HepG2 (cell line): Measurements from ENCODE around the gene LAMA5. TPM values are rescaled to one million over a fixed set of nuclear protein-coding genes. Genes with fewer than 3 reads are reported as not detected.

Experiments
- CERS6 ChIP-seq: sonication (generic); formaldehyde crosslinking; IDR thresholded peaks from 2 replicates; pipeline ENCODE4 v1.5.0; 2020; ENCODE audit warnings: missing genetic modification reagents
- FOSL1 ChIP-seq: sonication (generic); formaldehyde crosslinking; IDR thresholded peaks from 2 replicates; pipeline ENCODE4 v1.9.0; 2021; ENCODE audit warnings: missing genetic modification reagents, borderline replicate concordance
- GABPB1 ChIP-seq: IDR thresholded peaks from 2 replicates; pipeline ENCODE4 v1.6.1; 2016; ENCODE audit warnings: mild to moderate bottlenecking, missing genetic modification reagents, moderate library complexity, missing compliant biosample characterization
- GRHL1 ChIP-seq: sonication (generic); formaldehyde crosslinking; conservative IDR thresholded peaks from 2 replicates; pipeline ENCODE4 v1.8.0; 2022; ENCODE audit warnings: missing genetic modification reagents
- KDM3A ChIP-seq: IDR thresholded peaks from 2 replicates; pipeline ENCODE4 v1.6.1; 2018; ENCODE audit warnings: low read depth, missing compliant biosample characterization
- KLF15 ChIP-seq: sonication (generic); formaldehyde crosslinking; IDR thresholded peaks from 2 replicates; pipeline ENCODE4 v1.8.1; 2023; ENCODE audit warnings: borderline replicate concordance, mild to moderate bottlenecking, inconsistent platforms, missing genetic modification reagents, mixed read lengths
- NFE2L1 ChIP-seq: sonication (generic); formaldehyde crosslinking; IDR thresholded peaks from 2 replicates; pipeline ENCODE4 v1.4.0; 2020; ENCODE audit warnings: missing genetic modification reagents, mild to moderate bottlenecking, borderline replicate concordance
- PAWR ChIP-seq: sonication (generic); formaldehyde crosslinking; IDR thresholded peaks from 2 replicates; pipeline ENCODE4 v1.4.0; 2020; ENCODE audit warnings: missing genetic modification reagents, mild to moderate bottlenecking, borderline replicate concordance
- PITX1 ChIP-seq: sonication (generic); formaldehyde crosslinking; IDR thresholded peaks from 2 replicates; pipeline ENCODE4 v1.5.1; 2020; ENCODE audit warnings: mild to moderate bottlenecking, missing genetic modification reagents
- RARG ChIP-seq: sonication (generic); formaldehyde crosslinking; IDR thresholded peaks from 2 replicates; pipeline ENCODE4 v1.4.0; 2020; ENCODE audit warnings: low read depth, mild to moderate bottlenecking, missing genetic modification reagents
- SCMH1 ChIP-seq: sonication (generic); formaldehyde crosslinking; IDR thresholded peaks from 2 replicates; pipeline ENCODE4 v1.9.0; 2021; ENCODE audit warnings: missing genetic modification reagents, mild to moderate bottlenecking, borderline replicate concordance
- SYNCRIP ChIP-seq: fragments of 200-400 bp; formaldehyde crosslinking; IDR thresholded peaks from 2 replicates; pipeline ENCODE4 v1.6.1; 2018; ENCODE audit warnings: mild to moderate bottlenecking, low read depth, low read length; ENCODE audit not compliant: insufficient read depth
- ZBTB25 ChIP-seq: IDR thresholded peaks from 2 replicates; pipeline ENCODE4 v1.6.1; 2018; ENCODE audit warnings: missing genetic modification reagents
- ZNF232 ChIP-seq: sonication (generic); formaldehyde crosslinking; IDR thresholded peaks from 2 replicates; pipeline ENCODE4 v1.4.0; 2020; ENCODE audit warnings: missing genetic modification reagents, borderline replicate concordance
- ZNF567 ChIP-seq: sonication (generic); formaldehyde crosslinking; IDR thresholded peaks from 2 replicates; pipeline ENCODE4 v1.8.1; 2023; ENCODE audit warnings: mild to moderate bottlenecking, missing genetic modification reagents, borderline replicate concordance
- ZNF580 ChIP-seq: IDR thresholded peaks from 2 replicates; pipeline ENCODE4 v1.6.1; 2016; ENCODE audit warnings: low read depth, borderline replicate concordance
- ZNF687 ChIP-seq: sonication (generic); formaldehyde crosslinking; IDR thresholded peaks from 2 replicates; pipeline ENCODE4 v1.5.1; 2020; ENCODE audit warnings: mild to moderate bottlenecking, missing genetic modification reagents, moderate library complexity
- ZNF761 ChIP-seq: sonication (generic); formaldehyde crosslinking; conservative IDR thresholded peaks from 2 replicates; pipeline ENCODE4 v1.4.0; 2020; ENCODE audit warnings: mild to moderate bottlenecking, missing genetic modification reagents
- ZNF777 ChIP-seq: sonication (generic); formaldehyde crosslinking; IDR thresholded peaks from 2 replicates; pipeline ENCODE4 v1.4.0; 2020; ENCODE audit warnings: missing genetic modification reagents
- ZNF883 ChIP-seq: sonication (generic); formaldehyde crosslinking; IDR thresholded peaks from 2 replicates; pipeline ENCODE4 v1.5.1; 2020; ENCODE audit warnings: mild to moderate bottlenecking, missing genetic modification reagents; ENCODE audit errors: not compliant biosample characterization
- polyA plus RNA-seq, 8 experiments: library from polyadenylated mRNA; depleted of rRNA in 3 of 8; stranded (reverse) in 7 of 8; unstranded in 1 of 8; fragments of >200 nt; fragmentation: Illumina TruSeq in 4 of 8; extraction: Trizol in 4 of 8; gene quantifications; 2 replicates each; pipeline versions ENCODE4 v1.2.1 to v1.2.3, GENCODE V29; 2011 to 2016; ENCODE audit warnings: low read depth in 4 of 8, missing spikeins in 1 of 8, mixed read lengths in 1 of 8; ENCODE audit not compliant: insufficient read depth in 1 of 8
- total RNA-seq, 5 experiments: library from RNA; depleted of rRNA; stranded (reverse); fragments of >200 nt; fragmentation: Illumina TruSeq; extraction: Trizol; gene quantifications; 2 replicates each; pipeline ENCODE4 v1.2.3, GENCODE V29; 2016; ENCODE audit warnings: low read depth in 1 of 5

LAMA5 gene
- total and polyA plus RNA-seq, 2 of the 13 experiments (the other 11 are each of a cell fraction or from before 2014, with no cell fraction given) = 21.0 to 44.7 TPM

GRCh38 chr20:62367633-62368391 lies 700 bp upstream of the LAMA5 start (continued):
- TF ChIP-seq ZNF687 (CRISPR knock-in tag) (peak; percentile 99), ZNF580 (CRISPR knock-in tag) (peak; percentile 27), PAWR (CRISPR knock-in tag) (0 out of 2 replicates have a peak, but pooled peaks have one; percentile 83), CERS6 (CRISPR knock-in tag) (peak; percentile 35; the same call in 1 of the 2 replicates), KLF15 (CRISPR knock-in tag) (peak; percentile 60; the same call in 1 of the 2 replicates), GABPB1 (peak; percentile 66; the same call in 1 of the 2 replicates), KDM3A (CRISPR knock-in tag) (peak; percentile 67; the same call in 1 of the 2 replicates), ZNF883 (CRISPR knock-in tag) (peak; percentile 5), ZNF232 (peak; percentile 73), PITX1 (peak; percentile 62; the same call in 1 of the 2 replicates), ZBTB25 (peak; percentile 40), ZNF761 (CRISPR knock-in tag) (no peak; the same call in none of the 2 replicates), RARG (CRISPR knock-in tag) (peak; percentile 91; the same call in 1 of the 2 replicates), GRHL1 (CRISPR knock-in tag) (no peak), SCMH1 (CRISPR knock-in tag) (no peak), SYNCRIP (no peak), ZNF777 (CRISPR knock-in tag) (peak; percentile 69), FOSL1 (0 out of 2 replicates have a peak, but pooled peaks have one; percentile 4), NFE2L1 (CRISPR knock-in tag) (peak; percentile 23; the same call in 1 of the 2 replicates), ZNF567 (CRISPR knock-in tag) (peak; percentile 32; the same call in 1 of the 2 replicates)
